ENCODE measurements around the gene CPLX1. TPM values are rescaled to one million over a fixed set of nuclear protein-coding genes. Genes with fewer than 3 reads are reported as not detected.

CPLX1 gene
- total and polyA plus RNA-seq, 7 experiments from 2014 or later = 0.17 to 1.9 (median 0.58) TPM; not detected in 1

DNA sequence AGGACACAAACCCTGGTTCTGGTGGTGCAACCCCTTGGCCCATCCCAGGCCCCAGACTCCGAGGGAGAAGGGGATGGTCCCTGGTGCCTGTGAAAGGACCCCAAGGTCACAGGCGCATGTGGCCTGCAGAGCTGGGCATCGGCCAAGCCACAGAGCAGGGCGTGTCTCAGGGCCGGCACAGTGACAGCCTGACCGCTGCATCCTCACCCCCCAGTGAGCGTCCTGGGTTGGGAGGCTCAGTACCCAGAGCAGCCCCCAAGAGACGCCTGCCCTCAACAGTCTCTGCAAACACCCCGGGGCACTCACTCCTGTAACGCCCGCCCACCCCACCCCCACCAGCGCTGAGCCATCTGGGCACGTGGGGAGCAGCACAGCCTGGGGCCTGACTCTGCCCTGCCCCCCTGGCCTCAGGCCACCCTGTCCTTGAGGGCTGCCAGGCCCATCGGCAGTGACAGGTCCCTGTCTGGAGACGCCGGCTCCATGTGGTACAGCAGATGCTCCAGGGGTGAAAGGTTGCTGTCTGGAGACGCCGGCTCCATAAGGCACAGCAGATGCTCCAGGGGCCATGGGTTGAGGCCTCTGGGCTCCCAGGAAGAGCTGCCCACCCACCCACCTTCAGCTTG, 24.5 kb upstream of the CPLX1 start:
- CTCF ChIA-PET = no interaction called here

DNA sequence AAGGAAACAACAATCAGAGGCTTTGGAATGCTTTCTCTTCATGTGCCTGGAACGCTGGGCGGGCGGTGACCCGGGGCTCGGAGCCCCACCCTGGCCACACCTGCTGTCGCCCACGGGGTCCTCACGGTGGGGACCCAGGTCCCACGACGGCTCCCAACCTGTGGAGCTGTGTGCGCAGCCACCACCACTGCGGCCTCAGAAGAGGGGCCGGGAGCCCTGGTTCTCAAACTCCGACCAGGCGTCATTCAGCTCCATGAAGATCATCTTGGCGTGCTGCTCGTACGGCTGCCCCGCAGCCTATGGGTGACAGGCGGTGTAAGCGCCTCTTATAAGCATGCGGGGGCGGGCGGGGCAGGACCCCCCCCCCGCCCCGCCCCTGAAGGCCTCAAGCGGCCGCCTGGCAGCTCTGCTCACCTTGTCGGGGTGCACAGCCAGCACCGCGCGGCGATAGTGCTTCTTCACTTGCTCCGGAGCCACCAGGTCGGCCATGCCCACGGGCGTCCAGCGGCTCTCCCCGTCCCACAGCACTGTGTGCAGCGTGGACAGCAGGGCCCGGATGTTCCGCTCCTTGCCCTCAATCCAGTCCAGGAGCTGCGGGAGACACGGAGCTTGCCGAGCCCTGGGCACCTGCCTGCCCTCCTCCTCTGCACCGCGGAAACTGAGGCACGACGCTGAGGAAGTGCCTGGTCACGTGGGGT, 23.7 kb upstream of the CPLX1 start:
- DNase-seq (no peak), ATAC-seq (no peak)
- no peak overlapping the region for H3K4me3 Mint-ChIP-seq
- H3K4me1 Mint-ChIP-seq = no peaks in the 10 kb centered on the region
- H3K27me3 Mint-ChIP-seq = no peaks in the 10 kb centered on the region
- peaks cover 0 to 35% (median 3%) of the 10 kb centered on the region in 5 donors for H3K36me3 Mint-ChIP-seq
- Histone ChIP-seq H3K36me3 (ENCODE audit: control insufficient read depth in 2 of 3, insufficient read depth in 3 of 3, low read length in 3 of 3) (peaks cover 0 to 37% (median 0%) of the 10 kb centered on the region in 3 experiments), H3K4me1 (ENCODE audit: control insufficient read depth in 2 of 2, insufficient read depth in 2 of 2, low read length in 2 of 2) (no peaks in the 10 kb centered on the region), H3K4me3 (ENCODE audit: low read length) (no peak overlapping the region), H3K27me3 (ENCODE audit: control insufficient read depth in 2 of 2, insufficient read depth in 2 of 2, low read length in 2 of 2) (no peaks in the 10 kb centered on the region), H3K27ac (ENCODE audit: low read depth, low read length) (no peak overlapping the region), H3K9me3 (ENCODE audit: control insufficient read depth in 2 of 3, low read length in 3 of 3) (no peaks in the 10 kb centered on the region)
- no peak overlapping the region for H3K27ac Mint-ChIP-seq
- ChIA-PET CTCF (no interaction called here), POLR2A (no interaction called here)
- H3K9me3 Mint-ChIP-seq = peaks cover 0 to 7% (median 0%) of the 10 kb centered on the region in 11 donors
- intact Hi-C loops (cut with micrococcal nuclease) = no loop called here

More for the DNA sequence above, 24.5 kb upstream of the CPLX1 start:
- H3K9me3 ChIP-seq (ENCODE audit: control insufficient read depth in 2 of 3, low read length in 3 of 3) = no peaks in the 10 kb centered on the region
- ATAC-seq (no peak), DNase-seq (no peak)
- POLR2A ChIA-PET = no interaction called here
- H3K36me3 ChIP-seq (ENCODE audit: control insufficient read depth in 2 of 3, insufficient read depth in 3 of 3, low read length in 3 of 3) = peaks cover 0 to 37% (median 0%) of the 10 kb centered on the region in 3 experiments
- intact Hi-C loops (cut with micrococcal nuclease) = no loop called here
- H3K27me3 ChIP-seq (ENCODE audit: control insufficient read depth in 2 of 2, insufficient read depth in 2 of 2, low read length in 2 of 2) = no peaks in the 10 kb centered on the region
- H3K9me3 Mint-ChIP-seq = peaks cover 0 to 7% (median 0%) of the 10 kb centered on the region in 11 donors
- H3K27ac Mint-ChIP-seq = no peak overlapping the region
- H3K36me3 Mint-ChIP-seq = peaks cover 0 to 37% (median 3%) of the 10 kb centered on the region in 5 donors
- peaks cover 0 to 4% (median 0%) of the 10 kb centered on the region in 7 donors for H3K4me1 Mint-ChIP-seq
- no peaks in the 10 kb centered on the region for H3K4me1 ChIP-seq (ENCODE audit: control insufficient read depth in 2 of 2, insufficient read depth in 2 of 2, low read length in 2 of 2)
- H3K4me3 ChIP-seq (ENCODE audit: low read length) = no peak overlapping the region
- no peak overlapping the region for H3K4me3 Mint-ChIP-seq
- no peak overlapping the region for H3K27ac ChIP-seq (ENCODE audit: low read depth, low read length)
- no peaks in the 10 kb centered on the region for H3K27me3 Mint-ChIP-seq

DNA sequence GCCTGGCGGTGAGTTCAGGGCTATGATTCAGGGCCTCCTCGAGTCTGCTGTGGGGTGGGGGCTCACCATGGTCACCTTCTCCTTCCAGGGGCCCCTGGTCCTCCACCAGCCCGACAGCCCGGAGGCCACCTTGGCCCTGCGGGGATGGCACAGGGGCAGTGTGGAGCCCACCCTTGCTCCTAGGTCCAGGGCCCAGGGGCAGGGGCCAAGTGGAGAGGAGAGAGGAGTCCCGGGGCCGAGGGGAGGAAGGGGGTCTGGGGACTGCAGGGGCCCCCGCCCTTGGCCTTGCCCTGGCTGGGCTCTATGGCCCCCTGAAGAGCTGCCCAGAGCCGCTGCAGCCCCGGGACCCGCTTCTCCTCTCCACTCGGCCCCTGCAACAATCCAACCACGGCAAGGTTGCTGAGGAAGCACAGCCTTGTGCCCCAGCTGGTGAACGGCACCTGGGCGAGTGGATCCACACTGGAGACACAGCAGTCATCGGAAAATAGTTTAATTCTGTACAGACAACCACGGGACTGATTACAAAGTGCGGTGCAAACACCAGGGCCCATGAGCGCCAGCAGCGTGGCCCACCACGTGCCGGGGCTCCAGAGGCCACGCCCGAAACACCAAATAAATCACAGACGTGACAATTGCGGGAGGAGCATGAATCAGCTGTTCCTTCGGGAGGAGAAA, 23.0 kb upstream of the CPLX1 start:
- Mint-ChIP-seq H3K36me3 (peaks cover 0 to 37% (median 0%) of the 10 kb centered on the region in 5 donors), H3K27me3 (no peaks in the 10 kb centered on the region), H3K27ac (no peak overlapping the region), H3K4me3 (no peak overlapping the region), H3K9me3 (peaks cover 0 to 8% (median 0%) of the 10 kb centered on the region in 11 donors), H3K4me1 (no peaks in the 10 kb centered on the region)
- ChIA-PET POLR2A (no interaction called here), CTCF (no interaction called here)
- ATAC-seq = no peak
- H3K4me1 ChIP-seq (ENCODE audit: control insufficient read depth in 2 of 2, insufficient read depth in 2 of 2, low read length in 2 of 2) = no peaks in the 10 kb centered on the region
- H3K4me3 ChIP-seq (ENCODE audit: low read length) = no peak overlapping the region
- no peaks in the 10 kb centered on the region for H3K9me3 ChIP-seq (ENCODE audit: control insufficient read depth in 2 of 3, low read length in 3 of 3)
- intact Hi-C loops (cut with micrococcal nuclease) = no loop called here
- H3K27me3 ChIP-seq (ENCODE audit: control insufficient read depth in 2 of 2, insufficient read depth in 2 of 2, low read length in 2 of 2) = no peaks in the 10 kb centered on the region
- H3K36me3 ChIP-seq (ENCODE audit: control insufficient read depth in 2 of 3, insufficient read depth in 3 of 3, low read length in 3 of 3) = peaks cover 0 to 37% (median 0%) of the 10 kb centered on the region in 3 experiments
- H3K27ac ChIP-seq (ENCODE audit: low read depth, low read length) = no peak overlapping the region
- no peak for DNase-seq

DNA sequence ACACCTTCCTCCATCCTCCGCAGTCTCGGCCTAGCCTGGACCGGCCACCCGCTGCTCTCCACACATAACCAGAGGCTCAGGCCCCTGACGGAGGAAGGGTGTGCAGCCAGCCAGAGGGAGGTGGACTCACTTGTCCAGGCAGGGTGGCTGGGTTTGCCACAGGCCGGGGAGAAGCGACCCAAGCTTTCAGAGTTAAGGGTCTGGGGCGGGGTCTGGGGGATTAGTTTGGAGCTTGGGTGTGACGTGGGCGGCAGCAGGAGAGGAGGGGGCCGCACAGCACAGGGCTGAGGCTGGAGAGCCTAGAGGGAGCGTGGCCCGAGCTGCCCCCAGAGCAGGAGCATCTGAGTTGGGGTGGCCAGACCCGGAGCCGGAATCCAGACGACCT, 22.4 kb upstream of the CPLX1 start:
- no peak overlapping the region for H3K4me3 ChIP-seq (ENCODE audit: low read length)
- no peak for ATAC-seq
- Mint-ChIP-seq H3K27me3 (no peaks in the 10 kb centered on the region), H3K36me3 (peaks cover 0 to 38% (median 0%) of the 10 kb centered on the region in 5 donors), H3K9me3 (peaks cover 0 to 8% (median 0%) of the 10 kb centered on the region in 11 donors), H3K27ac (peak overlapping the region in 1 of 9 donors; percentile 56), H3K4me1 (no peaks in the 10 kb centered on the region), H3K4me3 (no peak overlapping the region)
- no peaks in the 10 kb centered on the region for H3K4me1 ChIP-seq (ENCODE audit: control insufficient read depth in 2 of 2, insufficient read depth in 2 of 2, low read length in 2 of 2)
- peaks cover 0 to 37% (median 0%) of the 10 kb centered on the region in 3 experiments for H3K36me3 ChIP-seq (ENCODE audit: control insufficient read depth in 2 of 3, insufficient read depth in 3 of 3, low read length in 3 of 3)
- H3K27me3 ChIP-seq (ENCODE audit: control insufficient read depth in 2 of 2, insufficient read depth in 2 of 2, low read length in 2 of 2) = no peaks in the 10 kb centered on the region
- no peaks in the 10 kb centered on the region for H3K9me3 ChIP-seq (ENCODE audit: control insufficient read depth in 2 of 3, low read length in 3 of 3)
- intact Hi-C loops (cut with micrococcal nuclease) = no loop called here
- no peak overlapping the region for H3K27ac ChIP-seq (ENCODE audit: low read depth, low read length)
- ChIA-PET CTCF (no interaction called here), POLR2A (no interaction called here)
- no peak for DNase-seq

DNA sequence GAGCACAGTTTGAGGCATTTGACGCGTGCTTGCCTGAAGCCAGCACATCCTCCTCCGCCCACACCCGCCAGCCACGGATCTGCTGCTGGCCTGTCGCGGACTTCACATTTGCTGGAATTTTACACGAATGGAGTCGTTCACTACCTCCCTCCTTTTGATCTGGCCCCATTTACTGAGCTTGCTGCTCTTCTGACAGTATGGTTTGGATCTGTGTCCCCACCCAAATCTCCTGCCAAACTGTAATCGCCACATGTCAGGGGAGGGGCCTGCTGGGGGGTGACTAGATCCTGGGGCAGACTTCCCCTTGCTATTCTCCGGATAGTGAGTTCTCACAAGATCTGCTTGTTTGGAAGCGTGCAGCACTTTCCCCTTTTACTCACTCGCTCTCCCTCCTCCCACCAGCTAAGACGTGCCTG, 19.9 kb upstream of the CPLX1 start:
- Histone ChIP-seq H3K36me3 (ENCODE audit: control insufficient read depth in 2 of 3, insufficient read depth in 3 of 3, low read length in 3 of 3) (peaks cover 0 to 27% (median 0%) of the 10 kb centered on the region in 3 experiments), H3K9me3 (ENCODE audit: control insufficient read depth in 2 of 3, low read length in 3 of 3) (no peaks in the 10 kb centered on the region), H3K27me3 (ENCODE audit: control insufficient read depth in 2 of 2, insufficient read depth in 2 of 2, low read length in 2 of 2) (no peaks in the 10 kb centered on the region), H3K4me1 (ENCODE audit: control insufficient read depth in 2 of 2, insufficient read depth in 2 of 2, low read length in 2 of 2) (no peaks in the 10 kb centered on the region), H3K4me3 (ENCODE audit: low read length) (no peak overlapping the region), H3K27ac (ENCODE audit: low read depth, low read length) (no peak overlapping the region)
- Mint-ChIP-seq H3K27me3 (no peaks in the 10 kb centered on the region), H3K9me3 (peaks cover 0 to 12% (median 3%) of the 10 kb centered on the region in 11 donors), H3K4me1 (no peaks in the 10 kb centered on the region), H3K27ac (no peak overlapping the region), H3K4me3 (no peak overlapping the region), H3K36me3 (peaks cover 0 to 45% (median 9%) of the 10 kb centered on the region in 5 donors)
- intact Hi-C loops (cut with micrococcal nuclease) = no loop called here
- DNase-seq (no peak), ATAC-seq (no peak)
- CTCF ChIA-PET = no interaction called here
- POLR2A ChIA-PET = no interaction called here

DNA sequence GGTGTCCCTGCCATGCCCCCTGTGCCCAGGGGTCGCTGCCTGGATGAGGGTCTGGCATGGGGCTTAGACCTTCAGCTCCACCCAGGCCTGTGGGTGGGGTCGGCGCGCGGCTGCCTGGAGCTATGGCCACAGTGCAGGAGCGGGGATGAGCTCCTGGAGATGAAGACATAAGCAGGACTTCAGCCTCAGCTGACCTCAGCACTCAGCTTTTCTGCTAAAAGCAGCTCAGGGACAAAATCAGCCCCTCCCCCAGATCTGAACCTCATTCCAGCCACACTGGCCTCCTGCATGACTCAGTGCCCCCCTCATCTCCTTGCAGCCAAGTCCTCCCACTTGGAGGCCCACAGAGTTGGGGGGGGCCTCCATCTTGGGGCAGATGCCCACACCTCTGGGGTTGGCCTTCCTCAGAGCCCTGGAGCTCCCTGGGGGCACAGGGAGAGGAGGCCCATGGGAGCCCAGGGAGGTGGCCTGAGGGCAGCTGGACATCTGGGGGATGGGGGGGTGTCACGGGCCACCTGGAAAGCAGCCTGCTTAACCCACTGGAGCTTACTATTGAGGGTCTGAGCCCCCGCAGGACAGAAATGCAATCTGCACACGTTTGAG, 19.4 kb upstream of the CPLX1 start:
- Histone ChIP-seq H3K27ac (ENCODE audit: low read depth, low read length) (no peak overlapping the region), H3K4me3 (ENCODE audit: low read length) (no peak overlapping the region), H3K4me1 (ENCODE audit: control insufficient read depth in 2 of 2, insufficient read depth in 2 of 2, low read length in 2 of 2) (no peaks in the 10 kb centered on the region), H3K27me3 (ENCODE audit: control insufficient read depth in 2 of 2, insufficient read depth in 2 of 2, low read length in 2 of 2) (no peaks in the 10 kb centered on the region), H3K9me3 (ENCODE audit: control insufficient read depth in 2 of 3, low read length in 3 of 3) (no peaks in the 10 kb centered on the region), H3K36me3 (ENCODE audit: control insufficient read depth in 2 of 3, insufficient read depth in 3 of 3, low read length in 3 of 3) (peaks cover 0 to 22% (median 0%) of the 10 kb centered on the region in 3 experiments)
- no peak for DNase-seq
- H3K4me3 Mint-ChIP-seq = no peak overlapping the region
- H3K36me3 Mint-ChIP-seq = peaks cover 0 to 44% (median 13%) of the 10 kb centered on the region in 5 donors
- H3K27me3 Mint-ChIP-seq = no peaks in the 10 kb centered on the region
- ATAC-seq = no peak
- CTCF ChIA-PET = no interaction called here
- intact Hi-C loops (cut with micrococcal nuclease) = no loop called here
- POLR2A ChIA-PET = no interaction called here
- no peak overlapping the region for H3K27ac Mint-ChIP-seq
- H3K9me3 Mint-ChIP-seq = peaks cover 0 to 12% (median 5%) of the 10 kb centered on the region in 11 donors
- no peaks in the 10 kb centered on the region for H3K4me1 Mint-ChIP-seq
